ENCODE data around the gene GPR107.

GPR107 gene

GRCh38 chr9:130147910-130148309 lies 94.2 kb downstream of the GPR107 start:
- Histone ChIP-seq H3K36me3 (ENCODE audit: control insufficient read depth, insufficient read depth, low read length) (no peaks in the 10 kb centered on the region), H3K27ac (ENCODE audit: low read depth, low read length) (no peak overlapping the region), H3K9ac (ENCODE audit: low read depth, low read length) (no peak overlapping the region), H3K4me1 (ENCODE audit: control insufficient read depth, insufficient read depth, low read length) (peaks cover 7% of the 10 kb centered on the region; the same call in 1 of the 2 replicates), H3K4me3 (ENCODE audit: low read depth, low read length) (no peak overlapping the region), H3K9me3 (ENCODE audit: control insufficient read depth, insufficient read depth, low read length) (no peaks in the 10 kb centered on the region), H3K27me3 (ENCODE audit: control insufficient read depth, insufficient read depth, low read length) (no peaks in the 10 kb centered on the region)

GRCh38 chr9:130149031-130149430 lies 95.3 kb downstream of the GPR107 start:
- no peak overlapping the region for H3K9ac ChIP-seq (ENCODE audit: low read depth, low read length)
- no peaks in the 10 kb centered on the region for H3K9me3 ChIP-seq (ENCODE audit: control insufficient read depth, insufficient read depth, low read length)
- H3K4me3 ChIP-seq (ENCODE audit: low read depth, low read length) = no peak overlapping the region
- H3K27ac ChIP-seq (ENCODE audit: low read depth, low read length) = no peak overlapping the region
- peaks cover 5% of the 10 kb centered on the region for H3K4me1 ChIP-seq (ENCODE audit: control insufficient read depth, insufficient read depth, low read length)
- H3K36me3 ChIP-seq (ENCODE audit: control insufficient read depth, insufficient read depth, low read length) = no peaks in the 10 kb centered on the region
- no peaks in the 10 kb centered on the region for H3K27me3 ChIP-seq (ENCODE audit: control insufficient read depth, insufficient read depth, low read length)

GRCh38 chr9:130149654-130150286 lies 96.1 kb downstream of the GPR107 start:
- Histone ChIP-seq H3K9me3 (ENCODE audit: control insufficient read depth, insufficient read depth, low read length) (no peaks in the 10 kb centered on the region), H3K27me3 (ENCODE audit: control insufficient read depth, insufficient read depth, low read length) (no peaks in the 10 kb centered on the region), H3K4me3 (ENCODE audit: low read depth, low read length) (no peak overlapping the region), H3K9ac (ENCODE audit: low read depth, low read length) (no peak overlapping the region), H3K27ac (ENCODE audit: low read depth, low read length) (no peak overlapping the region), H3K4me1 (ENCODE audit: control insufficient read depth, insufficient read depth, low read length) (peaks cover 5% of the 10 kb centered on the region), H3K36me3 (ENCODE audit: control insufficient read depth, insufficient read depth, low read length) (no peaks in the 10 kb centered on the region)

- no peak overlapping the region for H3K27ac ChIP-seq (ENCODE audit: low read depth, low read length)
- peaks cover 5% of the 10 kb centered on the region for H3K4me1 ChIP-seq (ENCODE audit: control insufficient read depth, insufficient read depth, low read length)
- no peaks in the 10 kb centered on the region for H3K27me3 ChIP-seq (ENCODE audit: control insufficient read depth, insufficient read depth, low read length)
- H3K9me3 ChIP-seq (ENCODE audit: control insufficient read depth, insufficient read depth, low read length) = no peaks in the 10 kb centered on the region
- H3K4me3 ChIP-seq (ENCODE audit: low read depth, low read length) = no peak overlapping the region
- H3K36me3 ChIP-seq (ENCODE audit: control insufficient read depth, insufficient read depth, low read length) = no peaks in the 10 kb centered on the region
- H3K9ac ChIP-seq (ENCODE audit: low read depth, low read length) = no peak overlapping the region
Measured at GRCh38 chr9:130150779-130151382, 97.2 kb downstream of the GPR107 start.

GRCh38 chr9:130154816-130155215 lies 101.1 kb downstream of the GPR107 start:
- Histone ChIP-seq H3K9me3 (ENCODE audit: control insufficient read depth, insufficient read depth, low read length) (no peaks in the 10 kb centered on the region), H3K9ac (ENCODE audit: low read depth, low read length) (no peak overlapping the region), H3K4me1 (ENCODE audit: control insufficient read depth, insufficient read depth, low read length) (peaks cover 5% of the 10 kb centered on the region), H3K27ac (ENCODE audit: low read depth, low read length) (no peak overlapping the region), H3K27me3 (ENCODE audit: control insufficient read depth, insufficient read depth, low read length) (no peaks in the 10 kb centered on the region), H3K4me3 (ENCODE audit: low read depth, low read length) (no peak overlapping the region), H3K36me3 (ENCODE audit: control insufficient read depth, insufficient read depth, low read length) (no peaks in the 10 kb centered on the region)

- Histone ChIP-seq H3K27me3 (ENCODE audit: control insufficient read depth, insufficient read depth, low read length) (no peaks in the 10 kb centered on the region), H3K9ac (ENCODE audit: low read depth, low read length) (no peak overlapping the region), H3K4me3 (ENCODE audit: low read depth, low read length) (no peak overlapping the region), H3K27ac (ENCODE audit: low read depth, low read length) (no peak overlapping the region), H3K9me3 (ENCODE audit: control insufficient read depth, insufficient read depth, low read length) (no peaks in the 10 kb centered on the region), H3K36me3 (ENCODE audit: control insufficient read depth, insufficient read depth, low read length) (no peaks in the 10 kb centered on the region), H3K4me1 (ENCODE audit: control insufficient read depth, insufficient read depth, low read length) (peaks cover 5% of the 10 kb centered on the region)
Measured at GRCh38 chr9:130155647-130156046, 101.9 kb downstream of the GPR107 start.

- Histone ChIP-seq H3K27me3 (ENCODE audit: control insufficient read depth, insufficient read depth, low read length) (no peaks in the 10 kb centered on the region), H3K4me1 (ENCODE audit: control insufficient read depth, insufficient read depth, low read length) (peaks cover 5% of the 10 kb centered on the region), H3K27ac (ENCODE audit: low read depth, low read length) (no peak overlapping the region), H3K9me3 (ENCODE audit: control insufficient read depth, insufficient read depth, low read length) (no peaks in the 10 kb centered on the region), H3K9ac (ENCODE audit: low read depth, low read length) (no peak overlapping the region), H3K4me3 (ENCODE audit: low read depth, low read length) (no peak overlapping the region), H3K36me3 (ENCODE audit: control insufficient read depth, insufficient read depth, low read length) (no peaks in the 10 kb centered on the region)
Measured at GRCh38 chr9:130156672-130157071, 103.0 kb downstream of the GPR107 start.

- no peak overlapping the region for H3K27ac ChIP-seq (ENCODE audit: low read depth, low read length)
- H3K4me3 ChIP-seq (ENCODE audit: low read depth, low read length) = no peak overlapping the region
- no peaks in the 10 kb centered on the region for H3K27me3 ChIP-seq (ENCODE audit: control insufficient read depth, insufficient read depth, low read length)
- no peaks in the 10 kb centered on the region for H3K9me3 ChIP-seq (ENCODE audit: control insufficient read depth, insufficient read depth, low read length)
- H3K9ac ChIP-seq (ENCODE audit: low read depth, low read length) = no peak overlapping the region
- H3K4me1 ChIP-seq (ENCODE audit: control insufficient read depth, insufficient read depth, low read length) = peaks cover 5% of the 10 kb centered on the region
- no peaks in the 10 kb centered on the region for H3K36me3 ChIP-seq (ENCODE audit: control insufficient read depth, insufficient read depth, low read length)
Measured at GRCh38 chr9:130157079-130157478, 103.4 kb downstream of the GPR107 start.

- H3K9me3 ChIP-seq (ENCODE audit: control insufficient read depth, insufficient read depth, low read length) = no peaks in the 10 kb centered on the region
- peaks cover 5% of the 10 kb centered on the region for H3K4me1 ChIP-seq (ENCODE audit: control insufficient read depth, insufficient read depth, low read length)
- H3K9ac ChIP-seq (ENCODE audit: low read depth, low read length) = no peak overlapping the region
- H3K36me3 ChIP-seq (ENCODE audit: control insufficient read depth, insufficient read depth, low read length) = no peaks in the 10 kb centered on the region
- H3K27me3 ChIP-seq (ENCODE audit: control insufficient read depth, insufficient read depth, low read length) = no peaks in the 10 kb centered on the region
- no peak overlapping the region for H3K27ac ChIP-seq (ENCODE audit: low read depth, low read length)
- H3K4me3 ChIP-seq (ENCODE audit: low read depth, low read length) = no peak overlapping the region
Measured at GRCh38 chr9:130158001-130158400, 104.3 kb downstream of the GPR107 start.

GRCh38 chr9:130159057-130159456 lies 105.4 kb downstream of the GPR107 start:
- H3K9me3 ChIP-seq (ENCODE audit: control insufficient read depth, insufficient read depth, low read length) = no peaks in the 10 kb centered on the region
- H3K4me3 ChIP-seq (ENCODE audit: low read depth, low read length) = no peak overlapping the region
- no peaks in the 10 kb centered on the region for H3K36me3 ChIP-seq (ENCODE audit: control insufficient read depth, insufficient read depth, low read length)
- no peaks in the 10 kb centered on the region for H3K27me3 ChIP-seq (ENCODE audit: control insufficient read depth, insufficient read depth, low read length)
- no peak overlapping the region for H3K9ac ChIP-seq (ENCODE audit: low read depth, low read length)
- H3K27ac ChIP-seq (ENCODE audit: low read depth, low read length) = no peak overlapping the region
- no peaks in the 10 kb centered on the region for H3K4me1 ChIP-seq (ENCODE audit: control insufficient read depth, insufficient read depth, low read length)

- H3K9ac ChIP-seq (ENCODE audit: low read depth, low read length) = no peak overlapping the region
- H3K4me1 ChIP-seq (ENCODE audit: control insufficient read depth, insufficient read depth, low read length) = no peaks in the 10 kb centered on the region
- H3K27ac ChIP-seq (ENCODE audit: low read depth, low read length) = no peak overlapping the region
- H3K9me3 ChIP-seq (ENCODE audit: control insufficient read depth, insufficient read depth, low read length) = no peaks in the 10 kb centered on the region
- no peaks in the 10 kb centered on the region for H3K27me3 ChIP-seq (ENCODE audit: control insufficient read depth, insufficient read depth, low read length)
- no peak overlapping the region for H3K4me3 ChIP-seq (ENCODE audit: low read depth, low read length)
- no peaks in the 10 kb centered on the region for H3K36me3 ChIP-seq (ENCODE audit: control insufficient read depth, insufficient read depth, low read length)
Measured at GRCh38 chr9:130159915-130160670, 106.4 kb downstream of the GPR107 start.

Measured in HUES48 (cell line).